ENCODE results near the gene SLC22A23.

Gene SLC22A23

GRCh38 chr6:3396503-3397180 lies 60.2 kb downstream of the SLC22A23 start:
- TF ChIP-seq CTCF (IDR thresholded peaks at IDR 0.05) (no peak), ZFX (IDR thresholded peaks at IDR 0.05; ENCODE audit: borderline replicate concordance) (no peak)
- peak overlapping the region; percentile 96 for H3K27ac ChIP-seq

GRCh38 chr6:3394671-3395070 lies 62.2 kb downstream of the SLC22A23 start:
- no peak for TF ChIP-seq CTCF (IDR thresholded peaks at IDR 0.05)
- TF ChIP-seq ZFX (IDR thresholded peaks at IDR 0.05; ENCODE audit: borderline replicate concordance), result no peak
- H3K27ac ChIP-seq, result no peak overlapping the region

GRCh38 chr6:3393836-3394202 lies 63.0 kb downstream of the SLC22A23 start:
- TF ChIP-seq ZFX (IDR thresholded peaks at IDR 0.05; ENCODE audit: borderline replicate concordance), result no peak
- TF ChIP-seq CTCF (IDR thresholded peaks at IDR 0.05), result no peak

GRCh38 chr6:3392930-3393835 lies 63.7 kb downstream of the SLC22A23 start:
- no peak overlapping the region for H3K27ac ChIP-seq
- TF ChIP-seq ZFX (IDR thresholded peaks at IDR 0.05; ENCODE audit: borderline replicate concordance), result no peak
- TF ChIP-seq CTCF (IDR thresholded peaks at IDR 0.05), result no peak

More at GRCh38 chr6:3393836-3394202, 63.0 kb downstream of the SLC22A23 start:
- no peak overlapping the region for H3K27ac ChIP-seq

- H3K27ac ChIP-seq, result no peak overlapping the region
- no peak for TF ChIP-seq CTCF (IDR thresholded peaks at IDR 0.05)
- TF ChIP-seq ZFX (IDR thresholded peaks at IDR 0.05; ENCODE audit: borderline replicate concordance), result no peak
Measured at GRCh38 chr6:3391902-3392458, 64.9 kb downstream of the SLC22A23 start.

GRCh38 chr6:3390698-3391097 lies 66.2 kb downstream of the SLC22A23 start:
- H3K27ac ChIP-seq, result no peak overlapping the region
- no peak for TF ChIP-seq ZFX (IDR thresholded peaks at IDR 0.05; ENCODE audit: borderline replicate concordance)
- no peak for TF ChIP-seq CTCF (IDR thresholded peaks at IDR 0.05)

Measured in 22Rv1 (cell line).